Smooth muscle cell (in vitro differentiated cells): ENCODE results near the gene NNMT. TPM values are rescaled to one million over a fixed set of nuclear protein-coding genes. Genes with fewer than 3 reads are reported as not detected.

Source experiments
- DNase-seq: peaks from one replicate; lab custom pipeline; 2025; ENCODE audit not compliant: unreplicated experiment; lab: John Stamatoyannopoulos, UW
- H2AFZ ChIP-seq: fragments of 200-600 bp; sonication (generic); 2 replicates; pipeline ENCODE4 v1.6.0; 2016; ENCODE audit warnings: antibody characterized with exemption, low read depth, mild to moderate bottlenecking
- H3F3A ChIP-seq: fragments of 200-600 bp; sonication (generic); 2 replicates; pipeline ENCODE4 v1.6.0; 2017; ENCODE audit warnings: antibody characterized with exemption, low read depth
- H3K27ac ChIP-seq: fragments of 200-600 bp; sonication (generic); 2 replicates; pipeline ENCODE4 v1.5.1; 2016; ENCODE audit warnings: low read depth, mild to moderate bottlenecking
- H3K27me3 ChIP-seq: fragments of 200-600 bp; sonication (generic); 2 replicates; pipeline ENCODE4 v1.6.1; 2016; ENCODE audit warnings: low read depth, mild to moderate bottlenecking
- H3K36me3 ChIP-seq: fragments of 200-600 bp; sonication (generic); 2 replicates; pipeline ENCODE4 v1.5.1; 2016; ENCODE audit warnings: low read depth
- H3K4me1 ChIP-seq: fragments of 200-600 bp; sonication (generic); 2 replicates; pipeline ENCODE4 v1.5.1; 2016; ENCODE audit warnings: low read depth
- H3K4me2 ChIP-seq: fragments of 200-600 bp; sonication (generic); 2 replicates; pipeline ENCODE4 v1.6.0; 2016; ENCODE audit warnings: mild to moderate bottlenecking
- H3K4me3 ChIP-seq: fragments of 200-600 bp; sonication (generic); 2 replicates; pipeline ENCODE4 v1.5.1; 2016; ENCODE audit warnings: mild to moderate bottlenecking
- H3K79me2 ChIP-seq: fragments of 200-600 bp; sonication (generic); 2 replicates; pipeline ENCODE4 v1.6.0; 2016; ENCODE audit warnings: low read depth, mild to moderate bottlenecking
- H3K9ac ChIP-seq: fragments of 200-600 bp; sonication (generic); 2 replicates; pipeline ENCODE4 v1.6.0; 2016; ENCODE audit warnings: low read depth
- H3K9me3 ChIP-seq: fragments of 200-600 bp; sonication (generic); replicated peaks from 2 replicates; pipeline ENCODE4 v1.5.1; 2016; ENCODE audit warnings: low read depth
- H4K20me1 ChIP-seq: fragments of 200-600 bp; sonication (generic); 2 replicates; pipeline ENCODE4 v1.6.0; 2016; ENCODE audit warnings: low read depth
- CTCF ChIP-seq: fragments of 200-600 bp; sonication (generic); IDR thresholded peaks from 2 replicates; pipeline ENCODE4 v1.5.1; 2017; ENCODE audit warnings: borderline replicate concordance, mild to moderate bottlenecking, antibody characterized with exemption; ENCODE audit not compliant: insufficient read depth, poor library complexity, severe bottlenecking
- WGBS: methylation state at CpG from one replicate; pipeline ENCODE4 v1.1.7; 2016; ENCODE audit warnings: low lambda C conversion rate; 5-methylcytosine and 5-hydroxymethylcytosine counted together
- polyA plus RNA-seq: library from polyadenylated mRNA; unstranded; fragments of >200 nt; fragmentation: Nextera tagmentation; extraction: Ambion mirVana; gene quantifications from 2 replicates; pipeline ENCODE4 v1.2.1, GENCODE V29; 2016
- total RNA-seq: library from RNA; depleted of rRNA; stranded (reverse); fragments of >200 nt; gene quantifications from 2 replicates; pipeline ENCODE4 v1.2.3, GENCODE V29; 2014

Gene NNMT
- total and polyA plus RNA-seq, 2 experiments from 2014 or later, result 397 to 814 TPM

GRCh38 chr11:114271316-114271715 is 24.9 kb upstream of the NNMT start:
- Histone ChIP-seq H3K9ac (no peak overlapping the region), H2AFZ (no peak overlapping the region), H3K27me3 (peaks cover 48% of the 10 kb centered on the region), H3K36me3 (no peaks in the 10 kb centered on the region), H3K4me3 (no peak overlapping the region), H3K79me2 (no peaks in the 10 kb centered on the region), H4K20me1 (no peaks in the 10 kb centered on the region), H3K27ac (no peak overlapping the region), H3F3A (no peaks in the 10 kb centered on the region), H3K9me3 (no peaks in the 10 kb centered on the region), H3K4me1 (no peaks in the 10 kb centered on the region), H3K4me2 (no peak overlapping the region)
- no peak for TF ChIP-seq CTCF
- no peak for DNase-seq
- 77% methylated on average over 2 of the region's 2 CpGs for WGBS

- no peak overlapping the region for H3K9ac ChIP-seq
- H3K79me2 ChIP-seq, result no peaks in the 10 kb centered on the region
- H3K27ac ChIP-seq, result no peak overlapping the region
- no peaks in the 10 kb centered on the region for H4K20me1 ChIP-seq
- H2AFZ ChIP-seq, result no peak overlapping the region
- H3K36me3 ChIP-seq, result no peaks in the 10 kb centered on the region
- H3F3A ChIP-seq, result no peaks in the 10 kb centered on the region
- no peaks in the 10 kb centered on the region for H3K9me3 ChIP-seq
- no peak for TF ChIP-seq CTCF
- 76% methylated on average over 4 of the region's 4 CpGs for WGBS
- DNase-seq, result no peak
- H3K4me2 ChIP-seq, result no peak overlapping the region
- H3K4me3 ChIP-seq, result no peak overlapping the region
- peaks cover 57% of the 10 kb centered on the region for H3K27me3 ChIP-seq
- no peaks in the 10 kb centered on the region for H3K4me1 ChIP-seq
Measured at GRCh38 chr11:114272311-114272710, 23.9 kb upstream of the NNMT start.

DNA sequence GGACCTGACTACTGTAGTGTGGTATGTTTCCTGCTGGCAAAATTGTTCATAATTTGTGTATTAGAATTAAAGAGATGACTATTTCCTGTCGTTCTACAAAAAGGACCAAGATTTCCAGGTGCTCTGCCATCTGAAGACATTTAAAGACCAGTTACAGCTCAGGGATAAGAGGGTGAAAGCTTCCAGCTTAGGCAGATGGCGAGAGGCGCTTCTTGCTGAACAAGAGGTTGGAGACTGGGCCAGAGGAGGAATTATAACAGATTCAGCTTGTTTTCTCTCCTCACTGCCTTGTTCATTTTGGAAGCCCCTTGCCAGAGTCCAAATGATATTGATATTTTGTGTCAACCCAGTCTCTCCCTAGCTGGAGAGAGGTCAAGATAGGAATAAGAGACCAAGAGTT is 23.1 kb upstream of the NNMT start:
- DNase-seq, result no peak
- H4K20me1 ChIP-seq, result no peaks in the 10 kb centered on the region
- no peaks in the 10 kb centered on the region for H3K79me2 ChIP-seq
- H3K4me1 ChIP-seq, result no peaks in the 10 kb centered on the region
- no peaks in the 10 kb centered on the region for H3K9me3 ChIP-seq
- no peak overlapping the region for H3K9ac ChIP-seq
- H3K27ac ChIP-seq, result no peak overlapping the region
- WGBS, result 91% methylated on average over 3 of the region's 3 CpGs
- H3F3A ChIP-seq, result no peaks in the 10 kb centered on the region
- TF ChIP-seq CTCF, result no peak
- no peak overlapping the region for H3K4me3 ChIP-seq
- H3K4me2 ChIP-seq, result no peak overlapping the region
- H3K36me3 ChIP-seq, result no peaks in the 10 kb centered on the region
- peaks cover 60% of the 10 kb centered on the region for H3K27me3 ChIP-seq
- no peak overlapping the region for H2AFZ ChIP-seq

DNA sequence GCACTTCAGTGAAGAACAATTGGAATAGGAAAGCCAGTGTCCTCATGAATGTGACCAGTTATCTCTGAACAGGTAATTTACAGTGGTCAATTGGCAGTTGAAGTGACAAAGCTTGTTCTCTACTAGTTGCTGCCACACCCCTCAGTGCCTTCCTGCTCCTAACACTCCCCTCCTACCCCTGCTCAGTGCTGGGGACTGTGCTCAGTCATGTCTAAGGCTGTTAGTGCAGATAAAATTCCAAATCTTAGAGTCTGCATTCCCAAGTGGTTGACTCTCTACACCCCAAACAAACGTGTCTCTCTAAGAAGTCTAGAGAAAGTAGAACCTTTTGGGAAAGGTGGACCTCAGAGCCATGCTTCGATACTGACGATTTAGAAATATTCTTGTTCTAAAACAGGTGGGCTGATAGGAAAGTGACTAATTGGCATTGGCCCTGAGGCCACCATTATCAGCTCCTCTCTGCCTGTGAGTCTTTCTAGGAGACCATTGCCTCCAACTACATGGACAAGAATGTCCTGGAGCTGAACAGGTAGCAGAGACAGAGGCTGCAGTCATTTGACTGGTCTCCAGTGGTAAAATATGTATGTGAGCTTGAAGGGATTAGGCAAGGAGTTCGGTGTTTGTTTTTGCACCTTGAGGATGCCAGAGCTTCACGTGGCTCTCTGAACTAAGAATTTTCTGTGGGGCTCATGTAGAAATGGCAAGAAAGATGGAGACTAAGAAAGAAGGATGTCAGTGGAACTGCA is 22.1 kb upstream of the NNMT start:
- Histone ChIP-seq H3K4me2 (no peak overlapping the region), H3K36me3 (no peaks in the 10 kb centered on the region), H3K27me3 (peaks cover 60% of the 10 kb centered on the region), H3K9ac (no peak overlapping the region), H3K27ac (no peak overlapping the region), H3K4me1 (no peaks in the 10 kb centered on the region), H3K9me3 (no peaks in the 10 kb centered on the region), H3K79me2 (no peaks in the 10 kb centered on the region), H4K20me1 (no peaks in the 10 kb centered on the region), H2AFZ (no peak overlapping the region), H3F3A (no peaks in the 10 kb centered on the region), H3K4me3 (no peak overlapping the region)
- no peak for DNase-seq
- 79% methylated on average over 5 of the region's 5 CpGs for WGBS
- no peak for TF ChIP-seq CTCF
